Kidney (tissue), 14 donors: Measurements from ENCODE around the gene C2orf49. TPM values are rescaled to one million over a fixed set of nuclear protein-coding genes. Genes with fewer than 3 reads are reported as not detected.

Source experiments
- DNase-seq, 5 donors: peaks; one replicate each; pipeline ENCODE4 v3.0.0-alpha.2; 2013 to 2020
- FAIRE-seq: peaks from 2 replicates; lab custom pipeline; 2012; peaks lifted over from hg19 to GRCh38; lab: Jason Lieb, UNC
- H3K27ac ChIP-seq, 2 donors: one replicate each; pipeline ENCODE4 v1.7.0; 2013; ENCODE audit warnings: low read depth in 2 of 2, low read length in 2 of 2, inconsistent platforms in 1 of 2
- H3K27me3 ChIP-seq: one replicate; pipeline ENCODE4 v1.7.1; 2013; ENCODE audit warnings: low read length, inconsistent platforms; ENCODE audit not compliant: control insufficient read depth, insufficient read depth
- H3K36me3 ChIP-seq, 3 donors: one replicate each; pipeline versions ENCODE4 v1.7.0 to v1.7.1; 2013; ENCODE audit warnings: low read length in 3 of 3, control low read depth in 1 of 3, inconsistent platforms in 1 of 3; ENCODE audit not compliant: insufficient read depth in 3 of 3, control insufficient read depth in 2 of 3
- H3K4me1 ChIP-seq, 3 donors: one replicate each; pipeline versions ENCODE4 v1.7.0 to v1.7.1; 2013; ENCODE audit warnings: low read length in 3 of 3, inconsistent platforms in 1 of 3, low read depth in 1 of 3; ENCODE audit not compliant: control insufficient read depth in 2 of 3, insufficient read depth in 2 of 3
- H3K4me3 ChIP-seq, 3 donors: one replicate each; pipeline versions ENCODE4 v1.7.0 to v1.8.1; 2013; ENCODE audit warnings: low read length in 3 of 3, control low read depth in 1 of 3, inconsistent platforms in 1 of 3
- H3K9ac ChIP-seq, 3 donors: one replicate each; pipeline versions ENCODE4 v1.7.0 to v1.7.1; 2013; ENCODE audit warnings: low read length in 3 of 3, control low read depth in 1 of 3, inconsistent platforms in 1 of 3
- H3K9me3 ChIP-seq, 3 donors: one replicate each; pipeline versions ENCODE4 v1.7.0 to v1.7.1; 2013; ENCODE audit warnings: low read length in 3 of 3, control low read depth in 1 of 3, inconsistent platforms in 1 of 3; ENCODE audit not compliant: control insufficient read depth in 2 of 3, insufficient read depth in 1 of 3
- CTCF ChIP-seq: IDR thresholded peaks from 3 replicates; pipeline ENCODE4 v1.5.1; 2012; ENCODE audit warnings: mild to moderate bottlenecking, moderate library complexity, borderline replicate concordance; ENCODE audit not compliant: insufficient read depth; ENCODE audit errors: extremely low read depth
- intact Hi-C: fragments of 100-400 bp; cut with DNase I; formaldehyde crosslinking; loops from one replicate; pipeline ENCODE4 v1.11.1; 2022
- polyA plus RNA-seq: library from polyadenylated mRNA; stranded (reverse); fragments of 350-450 nt; fragmentation: Illumina TruSeq; extraction: RNeasy Lipid Tissue Mini Kit (QIAGEN cat#74804); gene quantifications from one replicate; pipeline ENCODE4 v1.2.3, GENCODE V29; 2014; ENCODE audit warnings: low read depth, low replicate concordance; ENCODE audit not compliant: insufficient read depth
- total RNA-seq: library from RNA; stranded (reverse); fragmentation: NEBNext Ultra II Directional; extraction: Animal tissue kit (Norgen Biotek cat#: 25700); gene quantifications from one replicate; pipeline ENCODE4 v1.2.1, GENCODE V29; 2021
- donor health status: control.
- donor health status: control.
- donor health status: control.
- donor health status: control.
- donor health status: control.
- donor health status: DM: yes; HTN: yes; CAD: no.
- donor health status: Normal renal cell carcinoma (clear cell type).

Gene C2orf49
- total and polyA plus RNA-seq, 2 donors from 2014 or later = 6.8 to 15.0 TPM

DNA sequence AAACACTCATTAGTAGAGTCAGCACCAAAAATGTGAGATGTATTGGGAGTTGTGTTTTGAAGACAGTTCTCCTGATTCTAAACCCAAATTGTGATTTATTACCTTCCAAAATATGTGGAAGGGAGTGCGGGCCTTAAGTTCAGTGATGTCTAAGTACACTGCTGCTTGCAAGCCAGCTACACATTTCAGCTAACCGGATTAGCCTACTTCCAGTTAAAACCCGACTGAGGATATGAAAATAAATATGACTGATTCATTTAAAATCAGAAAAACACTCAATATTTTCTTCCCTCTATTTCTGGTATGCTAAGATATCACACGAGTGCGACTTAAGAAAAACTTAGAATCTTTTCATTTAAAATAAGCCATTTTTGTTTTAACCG lies 60.6 kb downstream of the C2orf49 start:
- Histone ChIP-seq H3K9me3 (no peaks in the 10 kb centered on the region), H3K27me3 (no peaks in the 10 kb centered on the region), H3K4me1 (peaks cover 0 to 8% (median 5%) of the 10 kb centered on the region in 3 donors), H3K36me3 (no peaks in the 10 kb centered on the region), H3K9ac (peak overlapping the region; percentile 40 to 85 (median 41)), H3K4me3 (peak overlapping the region; percentile 58 to 76 (median 64)), H3K27ac (peak overlapping the region; percentile 67 to 79)
- DNase-seq = no peak
- no peak for TF ChIP-seq CTCF
- no peak for FAIRE-seq
- intact Hi-C loops = no loop called here

DNA sequence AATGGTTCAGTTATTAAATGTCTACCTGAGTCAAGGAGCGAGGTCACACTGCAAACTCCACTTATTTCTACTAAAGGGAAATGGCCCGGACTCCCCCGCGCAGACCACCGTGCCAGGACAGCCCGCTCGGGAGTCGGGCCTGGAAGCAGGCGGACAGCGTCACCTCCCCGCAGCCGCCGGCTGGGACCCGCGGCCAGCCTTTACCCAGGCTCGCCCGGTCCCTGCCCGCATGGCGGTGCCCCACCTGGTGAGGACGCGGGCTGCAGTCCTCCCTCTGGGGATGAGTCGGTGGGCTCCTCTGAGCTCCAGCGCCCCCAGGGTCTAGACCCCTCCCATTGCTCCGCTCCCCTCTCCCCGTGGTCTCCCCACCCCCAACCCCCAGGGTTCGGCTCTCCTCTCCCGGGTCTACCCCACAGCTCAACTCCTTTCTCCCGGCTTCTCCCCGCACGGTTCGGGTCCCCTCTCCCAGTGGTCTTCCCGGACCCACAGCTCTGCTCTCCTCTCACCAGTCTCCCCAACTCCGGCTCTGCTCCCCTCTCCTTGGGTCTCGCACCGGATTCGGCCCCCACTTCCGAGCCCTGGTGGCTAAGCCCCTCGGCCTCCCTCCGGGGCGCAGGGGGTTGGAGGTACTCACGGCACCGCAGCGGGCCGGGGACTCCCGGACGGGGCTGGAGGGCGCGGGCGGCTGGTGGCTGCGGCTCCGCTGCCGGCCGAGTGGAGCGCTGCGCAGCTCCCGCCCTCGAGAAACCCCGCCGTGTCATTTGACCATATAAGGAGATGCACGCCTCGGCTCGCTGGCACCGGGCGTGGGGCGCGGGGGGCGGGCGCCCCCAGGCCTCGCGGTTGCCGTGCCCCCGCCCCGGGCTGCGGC lies 61.2 kb downstream of the C2orf49 start, which contains the start of gene FHL2:
FHL2 (minus strand) TSS at position 716 of the 871 bp plus-strand sequence. CDS start 12,535 bp downstream, outside the sequence.
- Histone ChIP-seq H3K27me3 (no peaks in the 10 kb centered on the region), H3K36me3 (no peaks in the 10 kb centered on the region), H3K9me3 (no peaks in the 10 kb centered on the region), H3K9ac (peak within 1 kb of the TSS; percentile 40 to 85 (median 63)), H3K27ac (peak within 1 kb of the TSS; percentile 67 to 79), H3K4me1 (peaks cover 0 to 8% (median 5%) of the 10 kb centered on the region in 3 donors), H3K4me3 (peak within 1 kb of the TSS; percentile 58 to 76 (median 71))
- TF ChIP-seq CTCF = peak; percentile 25
- intact Hi-C loops = no loop called here
- FAIRE-seq = no peak
- DNase-seq = peak; percentile 85 to 93 (median 91)

Other genes with a start within 250 kb of the C2orf49 start
- not detected for gene GPR45, start 95.8 kb upstream of the C2orf49 start, total RNA-seq
- not detected for gene GPR45, start 95.8 kb upstream of the C2orf49 start, polyA plus RNA-seq
- gene TGFBRAP1, start 7.8 kb upstream of the C2orf49 start, total RNA-seq = 25.8 TPM
- gene TGFBRAP1, start 7.8 kb upstream of the C2orf49 start, polyA plus RNA-seq = 6.7 TPM
- 75.9 TPM for gene FHL2, start 61.5 kb downstream of the C2orf49 start, total RNA-seq
- gene FHL2, start 61.5 kb downstream of the C2orf49 start, polyA plus RNA-seq = 23.4 TPM